HCT116 (cell line): ENCODE data around the gene HPS3. TPM values are rescaled to one million over a fixed set of nuclear protein-coding genes. Genes with fewer than 3 reads are reported as not detected.

Experiments
- ATAC-seq: fragments of 200-7000 bp; cut with Tn5 transposase; 2 replicates; pipeline ENCODE4 v1.9.1; 2020; ENCODE audit warnings: mild to moderate bottlenecking, moderate library complexity
- BruUV-seq: library from RNA; stranded (reverse); fragments of 400-500 nt; replicated peaks from 2 replicates; lab custom pipeline; 2021; lab: Mats Ljungman, UMichigan
- CTCF ChIA-PET: fragments of 300-600 bp; sonication (Branson Sonifier 250); formaldehyde crosslinking; loops from one replicate; lab custom pipeline; 2021; ENCODE audit warnings: antibody characterized with exemption; lab: Charles Lee
- POLR2A ChIA-PET: fragments of 300-600, 350-600 bp; sonication (Branson Sonifier 250); formaldehyde crosslinking; loops from one replicate; lab custom pipeline; 2021; ENCODE audit warnings: antibody characterized with exemption; lab: Charles Lee
- RAD21 ChIA-PET, 2 experiments: fragments of 300-600 bp; sonication (Branson Sonifier 250); formaldehyde crosslinking; loops; one replicate each; lab custom pipeline; 2023; ENCODE audit warnings: low total read pairs in 2 of 2; ENCODE audit not compliant: uncharacterized antibody in 2 of 2, unreplicated experiment in 2 of 2, low non-redundant PET in 1 of 2; lab: Charles Lee
- DNase-seq: peaks from one replicate; pipeline ENCODE4 v3.0.0-alpha.2; 2010; ENCODE audit warnings: low read depth, low spot score
- H2AFZ ChIP-seq: fragments of 200-600 bp; shearing (Covaris generic), sonication (generic); 2 replicates; pipeline ENCODE4 v1.6.1; 2017; ENCODE audit warnings: low read depth, mixed run types, mixed read lengths, antibody characterized with exemption, low read length; ENCODE audit not compliant: poor library complexity, severe bottlenecking
- H3K27ac ChIP-seq: 2 replicates; pipeline ENCODE4 v1.5.1; 2012; ENCODE audit warnings: low read depth, low read length
- H3K27me3 ChIP-seq: fragments of 200-600 bp; sonication (generic); 2 replicates; pipeline ENCODE4 v1.6.1; 2016; ENCODE audit warnings: mixed run types, low read length, mixed read lengths; ENCODE audit not compliant: insufficient read depth
- H3K36me3 ChIP-seq, 2 experiments: fragments of 200-500 bp in 1 of 2; fragments of 200-600 bp in 1 of 2; sonication (Bioruptor generic) in 1 of 2; sonication (generic) in 1 of 2; 2 replicates each; pipeline versions ENCODE4 v1.5.1 to v1.6.1; 2014 to 2016; ENCODE audit warnings: low read length in 2 of 2, inconsistent platforms in 1 of 2, mixed read lengths in 1 of 2, mixed run types in 1 of 2; ENCODE audit not compliant: insufficient read depth in 2 of 2, control insufficient read depth in 1 of 2
- H3K4me1 ChIP-seq, 2 experiments: fragments of 200-600 bp in 1 of 2; sonication (generic) in 1 of 2; 2 replicates each; pipeline versions ENCODE4 v1.5.1 to v1.6.1; 2012 to 2017; ENCODE audit warnings: low read length in 2 of 2, inconsistent platforms in 1 of 2, mild to moderate bottlenecking in 1 of 2, mixed read lengths in 1 of 2, mixed run types in 1 of 2, moderate library complexity in 1 of 2; ENCODE audit not compliant: insufficient read depth in 2 of 2, control insufficient read depth in 1 of 2
- H3K4me2 ChIP-seq: fragments of 200-600 bp; sonication (generic); 2 replicates; pipeline ENCODE4 v1.6.1; 2017; ENCODE audit warnings: mixed run types, low read length, mixed read lengths
- H3K4me3 ChIP-seq, 2 experiments: fragments of 200-600 bp in 1 of 2; sonication (generic) in 1 of 2; replicated peaks in 1 of 2; 2 replicates each; pipeline ENCODE4 v1.5.1; 2011 to 2016; ENCODE audit warnings: low read length in 2 of 2, control low read depth in 1 of 2, low read depth in 1 of 2, mild to moderate bottlenecking in 1 of 2, mixed read lengths in 1 of 2, mixed run types in 1 of 2
- H3K79me2 ChIP-seq: fragments of 200-600 bp; sonication (generic); 2 replicates; pipeline ENCODE4 v1.6.1; 2017; ENCODE audit warnings: mild to moderate bottlenecking, mixed run types, low read length, moderate library complexity, mixed read lengths; ENCODE audit not compliant: insufficient read depth
- H3K9ac ChIP-seq: fragments of 200-600 bp; sonication (generic); 2 replicates; pipeline ENCODE4 v1.6.1; 2016; ENCODE audit warnings: low read length, mixed read lengths
- H3K9me2 ChIP-seq: fragments of 200-600 bp; sonication (generic), shearing (Covaris generic); 2 replicates; pipeline ENCODE4 v1.6.1; 2017; ENCODE audit warnings: mixed run types, mild to moderate bottlenecking, moderate library complexity; ENCODE audit not compliant: insufficient read depth
- H3K9me3 ChIP-seq, 2 experiments: fragments of 200-500 bp in 1 of 2; fragments of 200-600 bp in 1 of 2; sonication (Bioruptor generic) in 1 of 2; sonication (generic) in 1 of 2; 2 replicates each; pipeline ENCODE4 v1.6.1; 2014 to 2017; ENCODE audit warnings: low read length in 2 of 2, mixed read lengths in 2 of 2, inconsistent platforms in 1 of 2, low read depth in 1 of 2, mild to moderate bottlenecking in 1 of 2, mixed run types in 1 of 2, moderate library complexity in 1 of 2; ENCODE audit not compliant: control insufficient read depth in 1 of 2, insufficient read depth in 1 of 2
- H4K20me1 ChIP-seq: fragments of 200-600 bp; sonication (generic), shearing (Covaris generic); 2 replicates; pipeline ENCODE4 v1.6.1; 2017; ENCODE audit warnings: mixed run types, mild to moderate bottlenecking, moderate library complexity; ENCODE audit not compliant: insufficient read depth
- CBX3 ChIP-seq: IDR thresholded peaks from 2 replicates; pipeline ENCODE4 v1.6.1; 2012; ENCODE audit warnings: low read depth
- CEBPB ChIP-seq: IDR thresholded peaks from 2 replicates; pipeline ENCODE4 v1.6.1; 2012; ENCODE audit warnings: low read depth
- CTCF ChIP-seq, 3 experiments: fragments of 200-600 bp in 1 of 3; sonication (generic) in 1 of 3; IDR thresholded peaks in 2 of 3; conservative IDR thresholded peaks in 1 of 3; 2 replicates each; pipeline ENCODE4 v1.5.1; 2012 to 2017; ENCODE audit warnings: low read depth in 2 of 3, low read length in 2 of 3, antibody characterized with exemption in 1 of 3, borderline replicate concordance in 1 of 3, control low read depth in 1 of 3, mild to moderate bottlenecking in 1 of 3, mixed read lengths in 1 of 3, mixed run types in 1 of 3, moderate library complexity in 1 of 3; ENCODE audit not compliant: insufficient read depth in 1 of 3
- EGR1 ChIP-seq: IDR thresholded peaks from 2 replicates; pipeline ENCODE4 v1.6.1; 2012; ENCODE audit warnings: low read depth
- ELF1 ChIP-seq: IDR thresholded peaks from 2 replicates; pipeline ENCODE4 v1.6.1; 2012; ENCODE audit warnings: low read depth, borderline replicate concordance
- EZH2 ChIP-seq: fragments of 200-600 bp; sonication (generic); IDR thresholded peaks from 2 replicates; pipeline ENCODE4 v1.6.1; 2017; ENCODE audit warnings: antibody characterized with exemption, mixed run types
- FOSL1 ChIP-seq: IDR thresholded peaks from 2 replicates; pipeline ENCODE4 v1.6.1; 2012; ENCODE audit warnings: low read depth
- JUND ChIP-seq: IDR thresholded peaks from 2 replicates; pipeline ENCODE4 v1.6.1; 2012
- MAX ChIP-seq: IDR thresholded peaks from 2 replicates; pipeline ENCODE4 v1.6.1; 2012
- POLR2A ChIP-seq: IDR thresholded peaks from 2 replicates; pipeline ENCODE4 v1.7.0; 2011; ENCODE audit warnings: borderline replicate concordance; ENCODE audit not compliant: insufficient read depth, insufficient read length; ENCODE audit errors: extremely low read depth
- POLR2AphosphoS5 ChIP-seq: IDR thresholded peaks from 2 replicates; pipeline ENCODE4 v1.6.1; 2011; ENCODE audit warnings: mild to moderate bottlenecking, low read depth, low read length, moderate library complexity
- RAD21 ChIP-seq: IDR thresholded peaks from 2 replicates; pipeline ENCODE4 v1.6.1; 2012; ENCODE audit warnings: low read depth, mild to moderate bottlenecking
- SIN3A ChIP-seq: IDR thresholded peaks from 2 replicates; pipeline ENCODE4 v1.6.1; 2012; ENCODE audit warnings: low read depth
- SP1 ChIP-seq: IDR thresholded peaks from 2 replicates; pipeline ENCODE4 v1.6.1; 2012; ENCODE audit warnings: low read depth
- SRF ChIP-seq: IDR thresholded peaks from 2 replicates; pipeline ENCODE4 v1.6.1; 2012; ENCODE audit warnings: low read depth
- TCF7L2 ChIP-seq: IDR thresholded peaks from 2 replicates; pipeline ENCODE4 v1.7.0; 2011; ENCODE audit warnings: borderline replicate concordance, inconsistent platforms; ENCODE audit not compliant: insufficient read depth, insufficient read length; ENCODE audit errors: extremely low read depth
- YY1 ChIP-seq: IDR thresholded peaks from 2 replicates; pipeline ENCODE4 v1.6.1; 2011; ENCODE audit warnings: low read length, low read depth, moderate library complexity, mild to moderate bottlenecking; ENCODE audit not compliant: insufficient replicate concordance; ENCODE audit errors: extremely low read depth
- ZNF274 ChIP-seq: fragments of 200-500 bp; sonication (Bioruptor generic); IDR thresholded peaks from 2 replicates; pipeline ENCODE4 v1.6.1; 2014; ENCODE audit warnings: mild to moderate bottlenecking, low read depth, low read length, inconsistent platforms
- intact Hi-C: fragments of 100-400 bp; cut with micrococcal nuclease; formaldehyde crosslinking; loops from 2 replicates; pipeline ENCODE4 v1.10.0; 2022
- total RNA-seq: library from RNA; stranded (reverse); gene quantifications from one replicate; pipeline ENCODE4 v1.2.1, GENCODE V29; 2021; ENCODE audit not compliant: unreplicated experiment
- TF ChIP-seq, protein P1 (sequence below): IDR thresholded peaks from 2 replicates; pipeline ENCODE4 v1.6.1; 2012
- TF ChIP-seq, protein P2 (sequence below): IDR thresholded peaks from 2 replicates; pipeline ENCODE4 v1.6.1; 2011; ENCODE audit warnings: mild to moderate bottlenecking, low read length, moderate library complexity; ENCODE audit not compliant: insufficient replicate concordance; ENCODE audit errors: extremely low read depth

Gene HPS3
- total RNA-seq, 1 experiment from 2014 or later: 17.1 TPM

- H3K9me3 ChIP-seq: no peaks in the 10 kb centered on the region
- POLR2A ChIA-PET: interaction anchor here (0.7 to 1.7 kb wide), 2 partner anchors 9 to 50 kb away, joined by 3 read pairs; no protein-coding TSS in a partner anchor
- H3K79me2 ChIP-seq: no peaks in the 10 kb centered on the region
- no peaks in the 10 kb centered on the region for H4K20me1 ChIP-seq
- RAD21 ChIA-PET: no interaction called here
- ATAC-seq (peak; percentile 97), DNase-seq (peak; percentile 75)
- peak overlapping the region; percentile 54 for H3K4me2 ChIP-seq
- H2AFZ ChIP-seq: no peak overlapping the region
- intact Hi-C loops: no loop called here
- BruUV-seq: no TSS peak
- no peak overlapping the region; a peak in 1 of 4 replicates for H3K4me3 ChIP-seq
- H3K36me3 ChIP-seq: no peaks in the 10 kb centered on the region
- H3K9ac ChIP-seq: no peak overlapping the region
- no peaks in the 10 kb centered on the region for H3K27me3 ChIP-seq
- no peaks in the 10 kb centered on the region for H3K9me2 ChIP-seq
- CTCF ChIA-PET: interaction anchor here (1.4 kb wide), 1 partner anchor 60 kb away, joined by 5 read pairs; no protein-coding TSS in a partner anchor
- no peak for TF ChIP-seq ZNF274
- TF ChIP-seq ELF1: no peak
- TF ChIP-seq SIN3A: 0 out of 2 replicates have a peak, but pooled peaks have one; percentile 42
- TF ChIP-seq EZH2: no peak
- no peak for TF ChIP-seq POLR2A
- no peak for TF ChIP-seq CTCF (IDR thresholded peaks at IDR 0.05 in 2 of 3, conservative IDR thresholded peaks at IDR 0.05 in 1 of 3; ENCODE audit: borderline replicate concordance in 1 of 3, insufficient read depth in 1 of 3, low read depth in 2 of 3, low read length in 2 of 3)
- peak; percentile 77 for TF ChIP-seq TCF7L2
- TF ChIP-seq RAD21: no peak
- TF ChIP-seq CEBPB: no peak; the same call in 1 of the 2 replicates
- TF ChIP-seq, protein P1, sequence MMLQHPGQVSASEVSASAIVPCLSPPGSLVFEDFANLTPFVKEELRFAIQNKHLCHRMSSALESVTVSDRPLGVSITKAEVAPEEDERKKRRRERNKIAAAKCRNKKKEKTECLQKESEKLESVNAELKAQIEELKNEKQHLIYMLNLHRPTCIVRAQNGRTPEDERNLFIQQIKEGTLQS: no peak
- peak; percentile 53; the same call in 1 of the 2 replicates for TF ChIP-seq POLR2AphosphoS5
- peak; percentile 47; the same call in 1 of the 2 replicates for TF ChIP-seq CBX3
- TF ChIP-seq SP1: peak; percentile 29; the same call in 1 of the 2 replicates
- TF ChIP-seq, protein P2, sequence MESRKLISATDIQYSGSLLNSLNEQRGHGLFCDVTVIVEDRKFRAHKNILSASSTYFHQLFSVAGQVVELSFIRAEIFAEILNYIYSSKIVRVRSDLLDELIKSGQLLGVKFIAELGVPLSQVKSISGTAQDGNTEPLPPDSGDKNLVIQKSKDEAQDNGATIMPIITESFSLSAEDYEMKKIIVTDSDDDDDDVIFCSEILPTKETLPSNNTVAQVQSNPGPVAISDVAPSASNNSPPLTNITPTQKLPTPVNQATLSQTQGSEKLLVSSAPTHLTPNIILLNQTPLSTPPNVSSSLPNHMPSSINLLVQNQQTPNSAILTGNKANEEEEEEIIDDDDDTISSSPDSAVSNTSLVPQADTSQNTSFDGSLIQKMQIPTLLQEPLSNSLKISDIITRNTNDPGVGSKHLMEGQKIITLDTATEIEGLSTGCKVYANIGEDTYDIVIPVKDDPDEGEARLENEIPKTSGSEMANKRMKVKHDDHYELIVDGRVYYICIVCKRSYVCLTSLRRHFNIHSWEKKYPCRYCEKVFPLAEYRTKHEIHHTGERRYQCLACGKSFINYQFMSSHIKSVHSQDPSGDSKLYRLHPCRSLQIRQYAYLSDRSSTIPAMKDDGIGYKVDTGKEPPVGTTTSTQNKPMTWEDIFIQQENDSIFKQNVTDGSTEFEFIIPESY: no peak
- TF ChIP-seq FOSL1: peak; percentile 63
- TF ChIP-seq YY1: no peak
- peak; percentile 66; the same call in 1 of the 2 replicates for TF ChIP-seq EGR1
- peak; percentile 70 for TF ChIP-seq JUND
- no peak for TF ChIP-seq SRF
- TF ChIP-seq MAX: peak; percentile 93
- no peak overlapping the region for H3K27ac ChIP-seq
- H3K4me1 ChIP-seq: peaks cover 12 to 17% of the 10 kb centered on the region in 2 experiments
Observed at GRCh38 chr3:149180057-149180573, 50.7 kb downstream of the HPS3 start.
